GM10248 (cell line): ENCODE measurements around the gene GH1.
"Not testable (repeated sequence)": the region's sequence is repeated elsewhere in the genome, so short reads cannot be mapped to it uniquely, and the experiment has no call there.

Experiments
- CTCF ChIA-PET: fragments of 300-600 bp; sonication (Branson Sonifier 250); formaldehyde crosslinking; extraction: SDS; loops from one replicate; lab custom pipeline; 2021; ENCODE audit warnings: antibody characterized with exemption; lab: Yijun Ruan, JAX
- POLR2A ChIA-PET: fragments of 350-650 bp; sonication (Branson Sonifier 250); formaldehyde crosslinking; extraction: SDS; loops from one replicate; lab custom pipeline; 2020; ENCODE audit warnings: antibody characterized with exemption; lab: Yijun Ruan, JAX
- DNase-seq: peaks from one replicate; pipeline ENCODE4 v3.0.0; 2012; ENCODE audit errors: extremely low spot score
- TF ChIP-seq, protein P1 (sequence below): IDR thresholded peaks from 2 replicates; pipeline ENCODE4 v1.5.1; 2012; ENCODE audit warnings: mild to moderate bottlenecking, low read depth; ENCODE audit errors: extremely low read depth, missing control alignments, control extremely low read depth

Gene GH1

DNA sequence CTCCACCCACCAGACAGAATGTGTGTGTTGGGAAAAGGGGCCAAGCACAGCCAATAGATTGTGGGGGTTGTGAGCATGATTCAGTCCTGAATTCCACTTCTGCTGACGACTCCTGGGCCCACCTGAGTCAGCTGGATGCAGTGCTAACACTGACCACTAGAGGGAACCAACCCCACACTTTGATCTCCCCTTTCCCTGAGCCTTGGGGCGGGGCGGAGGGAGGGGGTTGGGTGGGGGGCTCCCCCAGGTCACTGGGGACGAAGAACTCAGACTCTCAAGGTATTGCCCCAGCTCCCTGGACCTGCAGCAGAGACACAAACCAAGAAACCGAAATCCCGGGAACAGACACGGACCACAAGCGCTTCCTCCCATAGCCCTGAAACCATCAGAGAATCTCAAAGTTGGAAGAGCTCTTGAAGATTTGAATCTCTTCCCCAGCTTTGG is 7.0 kb downstream of the GH1 start:
- peak; percentile 76 for DNase-seq
- CTCF ChIA-PET = interaction anchor here (0.8 to 12.9 kb wide), 28 partner anchors 8 to 222 kb away, joined by 3 to 207 read pairs (median 6); partner anchors contain the start of genes CD79B and ICAM2
- POLR2A ChIA-PET = interaction anchor here (0.6 kb wide), 1 partner anchor 231 kb away, joined by 3 read pairs; no protein-coding TSS in a partner anchor
- TF ChIP-seq, protein P1, sequence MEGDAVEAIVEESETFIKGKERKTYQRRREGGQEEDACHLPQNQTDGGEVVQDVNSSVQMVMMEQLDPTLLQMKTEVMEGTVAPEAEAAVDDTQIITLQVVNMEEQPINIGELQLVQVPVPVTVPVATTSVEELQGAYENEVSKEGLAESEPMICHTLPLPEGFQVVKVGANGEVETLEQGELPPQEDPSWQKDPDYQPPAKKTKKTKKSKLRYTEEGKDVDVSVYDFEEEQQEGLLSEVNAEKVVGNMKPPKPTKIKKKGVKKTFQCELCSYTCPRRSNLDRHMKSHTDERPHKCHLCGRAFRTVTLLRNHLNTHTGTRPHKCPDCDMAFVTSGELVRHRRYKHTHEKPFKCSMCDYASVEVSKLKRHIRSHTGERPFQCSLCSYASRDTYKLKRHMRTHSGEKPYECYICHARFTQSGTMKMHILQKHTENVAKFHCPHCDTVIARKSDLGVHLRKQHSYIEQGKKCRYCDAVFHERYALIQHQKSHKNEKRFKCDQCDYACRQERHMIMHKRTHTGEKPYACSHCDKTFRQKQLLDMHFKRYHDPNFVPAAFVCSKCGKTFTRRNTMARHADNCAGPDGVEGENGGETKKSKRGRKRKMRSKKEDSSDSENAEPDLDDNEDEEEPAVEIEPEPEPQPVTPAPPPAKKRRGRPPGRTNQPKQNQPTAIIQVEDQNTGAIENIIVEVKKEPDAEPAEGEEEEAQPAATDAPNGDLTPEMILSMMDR = peak; percentile 79

DNA sequence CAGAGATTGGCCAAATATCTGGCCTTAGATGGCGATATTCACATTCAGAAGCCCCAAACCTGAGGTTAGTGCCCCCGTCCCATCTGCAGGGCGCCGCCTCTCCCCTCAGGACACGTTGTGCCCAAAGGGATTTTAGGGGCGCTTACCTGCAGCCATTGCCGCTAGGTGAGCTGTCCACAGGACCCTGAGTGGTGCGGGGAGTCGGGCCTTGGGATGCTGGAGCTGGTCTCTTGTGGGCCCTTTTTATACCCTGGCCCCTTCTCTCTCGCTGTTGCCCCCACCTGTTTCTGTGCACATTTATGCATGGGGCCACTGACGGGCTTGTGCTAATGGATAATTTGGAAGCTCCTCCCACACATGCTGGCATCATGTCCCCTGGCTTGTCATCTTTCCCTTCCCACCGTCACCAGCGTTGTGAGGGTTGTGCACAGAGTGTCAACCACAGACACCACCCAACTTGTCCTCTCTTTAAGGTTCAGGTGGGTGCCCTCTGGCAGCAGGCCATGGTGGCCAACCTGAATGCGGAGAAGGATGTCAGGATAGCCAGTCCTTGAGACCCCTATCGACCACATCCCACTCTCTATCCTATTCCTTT is 7.5 kb downstream of the GH1 start, which contains the start of gene CSHL1:
Gene CSHL1, minus strand, starts transcription at position 218 of the 595 bp plus-strand sequence. Its CDS starts 62 bp downstream, at position 156.
- ChIA-PET CTCF (interaction anchor here (0.8 to 12.9 kb wide), 23 partner anchors 9 to 222 kb away, joined by 3 to 207 read pairs (median 6); partner anchors contain the start of genes CD79B and ICAM2), POLR2A (interaction anchor here (0.6 kb wide), 1 partner anchor 231 kb away, joined by 3 read pairs; no protein-coding TSS in a partner anchor)
- no peak for DNase-seq
- TF ChIP-seq, protein P1 = no peak

DNA sequence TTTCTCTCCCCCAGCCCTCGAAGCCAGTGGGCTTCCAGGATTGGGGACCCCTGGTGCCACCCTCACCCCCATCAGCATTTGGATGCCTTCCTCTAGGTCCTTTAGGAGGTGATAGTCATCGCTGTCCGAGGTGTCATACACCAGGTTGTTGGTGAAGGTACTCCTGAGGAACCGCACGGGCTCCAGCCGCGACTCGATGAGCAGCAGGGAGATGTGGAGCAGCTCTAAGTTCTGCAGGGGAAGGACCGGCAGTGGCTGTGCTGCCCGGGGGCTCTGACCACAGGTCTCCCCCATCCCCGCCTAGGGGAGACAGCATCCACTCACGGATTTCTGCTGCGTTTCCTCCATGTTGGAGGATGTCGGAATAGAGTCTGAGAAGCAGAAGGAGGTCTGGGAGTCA is 8.5 kb downstream of the GH1 start:
- ChIA-PET CTCF (interaction anchor here (0.7 to 12.9 kb wide), 16 partner anchors 8 to 223 kb away, joined by 3 to 207 read pairs (median 6); partner anchors contain the start of gene ICAM2), POLR2A (no interaction called here)
- no peak for DNase-seq
- TF ChIP-seq, protein P1 = no peak

DNA sequence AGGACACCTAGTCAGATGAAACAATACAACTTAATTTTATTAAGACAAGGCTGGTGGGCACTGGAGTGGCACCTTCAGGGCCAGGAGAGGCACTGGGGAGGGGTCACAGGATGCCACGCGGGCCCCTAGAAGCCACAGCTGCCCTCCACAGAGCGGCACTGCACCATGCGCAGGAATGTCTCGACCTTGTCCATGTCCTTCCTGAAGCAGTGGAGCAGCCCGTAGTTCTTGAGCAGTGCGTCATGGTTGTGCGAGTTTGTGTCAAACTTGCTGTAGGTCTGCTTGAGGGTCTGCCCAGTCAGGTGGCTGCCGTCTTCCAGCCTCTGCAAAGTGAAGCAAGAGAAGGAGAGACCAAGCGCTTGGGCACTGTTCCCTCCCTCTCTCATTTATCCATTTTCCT is 9.1 kb downstream of the GH1 start:
- CTCF ChIA-PET = interaction anchor here (1.6 to 4.7 kb wide), 2 partner anchors 8 to 40 kb away, joined by 3 to 35 read pairs; no protein-coding TSS in a partner anchor
- DNase-seq, POLR2A ChIA-PET: not testable (repeated sequence)

DNA sequence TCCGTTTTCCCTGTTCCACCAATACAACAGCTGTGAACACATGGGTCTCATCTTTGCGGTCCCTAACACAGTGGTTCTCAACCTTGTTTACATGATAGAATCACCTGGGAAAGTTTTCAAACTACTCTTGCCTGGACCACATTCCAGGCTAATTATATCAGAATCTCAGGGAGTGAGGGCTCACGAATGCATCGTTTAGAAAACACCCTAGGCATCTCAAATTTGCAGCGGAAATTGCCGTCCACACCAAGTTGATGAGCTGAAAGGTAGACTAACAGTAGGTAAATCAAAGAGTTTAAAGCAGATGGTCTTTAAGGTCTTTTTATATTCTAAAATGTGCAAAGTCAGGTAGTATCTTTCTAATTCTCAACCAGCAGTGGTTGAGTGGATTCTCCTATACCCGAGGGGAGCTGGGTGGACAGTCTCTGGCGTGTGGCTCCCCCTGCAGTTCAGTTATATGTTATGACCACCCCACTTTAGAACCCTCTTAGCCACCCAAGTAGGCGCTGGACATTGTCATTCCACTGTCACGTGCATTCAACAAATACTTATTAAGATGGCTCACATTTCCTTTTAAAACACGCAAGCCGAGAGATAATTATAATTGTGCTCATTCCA is 11.4 kb downstream of the GH1 start:
- CTCF ChIA-PET = interaction anchor here (1.3 to 1.4 kb wide), 2 partner anchors 39 to 226 kb away, joined by 4 to 6 read pairs; no protein-coding TSS in a partner anchor
- POLR2A ChIA-PET, DNase-seq: not testable (repeated sequence)

DNA sequence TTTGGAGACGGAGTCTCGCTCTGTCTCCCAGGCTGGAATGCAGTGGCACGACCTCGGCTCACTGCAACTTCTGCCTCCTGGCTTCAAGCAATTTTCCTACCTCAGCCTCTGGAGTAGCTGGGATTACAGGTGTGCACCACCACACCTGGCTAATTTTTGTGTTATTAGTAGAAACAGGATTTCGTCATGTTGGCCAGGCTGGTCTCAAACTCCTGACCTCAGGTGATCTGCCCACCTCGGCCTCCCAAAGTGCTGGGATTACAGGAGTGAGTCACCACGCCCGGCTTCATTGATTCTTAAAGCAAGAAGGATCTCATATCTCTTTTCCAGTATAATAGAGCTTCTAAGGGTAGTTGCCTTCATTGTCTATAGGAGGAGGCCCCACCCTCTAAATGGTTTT is 13.8 kb downstream of the GH1 start:
- POLR2A ChIA-PET = not testable (repeated sequence)

DNA sequence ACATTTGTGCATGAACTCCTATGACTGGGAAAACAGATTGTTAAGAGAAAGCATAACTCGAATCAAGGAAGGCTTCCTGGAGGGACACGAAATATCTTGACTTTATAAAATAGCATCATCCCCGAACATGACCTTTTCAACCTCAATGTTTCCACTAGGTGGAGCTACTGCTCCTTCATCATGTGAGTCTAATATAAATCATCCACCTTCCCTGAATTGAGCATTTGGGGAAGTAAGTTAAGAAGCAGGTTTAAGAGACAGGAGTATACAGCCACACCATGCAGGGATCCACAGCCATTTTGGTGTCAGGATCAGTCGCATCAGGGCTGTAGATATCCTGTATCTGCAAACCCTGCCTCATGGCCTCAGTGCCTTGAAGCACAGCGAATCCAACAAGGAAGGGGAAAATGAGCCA is 14.8 kb downstream of the GH1 start:
- DNase-seq, POLR2A ChIA-PET: not testable (repeated sequence)
- CTCF ChIA-PET = interaction anchor here (0.8 to 6.8 kb wide), 14 partner anchors 9 to 227 kb away, joined by 3 to 51 read pairs (median 7); partner anchors contain the start of gene GH1
- TF ChIP-seq, protein P1 = peak; percentile 7

More for the DNA sequence above, 13.8 kb downstream of the GH1 start:
- CTCF ChIA-PET = interaction anchor here (0.9 to 6.8 kb wide), 19 partner anchors 8 to 377 kb away, joined by 3 to 51 read pairs (median 5); partner anchors contain the start of genes CD79B and GH1
- not testable (repeated sequence) for DNase-seq

DNA sequence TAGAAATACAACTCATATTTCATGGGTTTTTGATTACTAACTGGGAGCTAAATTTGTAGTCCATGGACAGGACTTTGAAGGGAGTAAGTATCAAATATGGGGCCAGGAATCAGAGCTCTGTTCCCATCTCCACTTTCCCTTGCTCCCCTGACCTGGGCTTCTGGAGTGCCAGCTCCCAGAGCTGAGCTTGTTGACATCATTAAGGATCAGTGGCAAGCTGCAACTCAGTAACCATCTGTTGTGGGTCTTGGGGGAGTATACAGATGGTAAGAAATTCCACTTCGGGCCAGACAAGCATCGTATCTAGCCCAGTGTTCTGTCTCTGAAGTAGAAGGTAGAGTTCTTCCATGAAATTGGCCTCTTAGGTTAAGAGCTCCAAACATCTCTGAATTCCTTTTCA is 16.7 kb downstream of the GH1 start:
- DNase-seq, POLR2A ChIA-PET: not testable (repeated sequence)
- CTCF ChIA-PET = interaction anchor here (0.7 to 6.8 kb wide), 9 partner anchors 8 to 516 kb away, joined by 3 to 51 read pairs (median 4); partner anchors contain the start of genes CSHL1 and GH1

DNA sequence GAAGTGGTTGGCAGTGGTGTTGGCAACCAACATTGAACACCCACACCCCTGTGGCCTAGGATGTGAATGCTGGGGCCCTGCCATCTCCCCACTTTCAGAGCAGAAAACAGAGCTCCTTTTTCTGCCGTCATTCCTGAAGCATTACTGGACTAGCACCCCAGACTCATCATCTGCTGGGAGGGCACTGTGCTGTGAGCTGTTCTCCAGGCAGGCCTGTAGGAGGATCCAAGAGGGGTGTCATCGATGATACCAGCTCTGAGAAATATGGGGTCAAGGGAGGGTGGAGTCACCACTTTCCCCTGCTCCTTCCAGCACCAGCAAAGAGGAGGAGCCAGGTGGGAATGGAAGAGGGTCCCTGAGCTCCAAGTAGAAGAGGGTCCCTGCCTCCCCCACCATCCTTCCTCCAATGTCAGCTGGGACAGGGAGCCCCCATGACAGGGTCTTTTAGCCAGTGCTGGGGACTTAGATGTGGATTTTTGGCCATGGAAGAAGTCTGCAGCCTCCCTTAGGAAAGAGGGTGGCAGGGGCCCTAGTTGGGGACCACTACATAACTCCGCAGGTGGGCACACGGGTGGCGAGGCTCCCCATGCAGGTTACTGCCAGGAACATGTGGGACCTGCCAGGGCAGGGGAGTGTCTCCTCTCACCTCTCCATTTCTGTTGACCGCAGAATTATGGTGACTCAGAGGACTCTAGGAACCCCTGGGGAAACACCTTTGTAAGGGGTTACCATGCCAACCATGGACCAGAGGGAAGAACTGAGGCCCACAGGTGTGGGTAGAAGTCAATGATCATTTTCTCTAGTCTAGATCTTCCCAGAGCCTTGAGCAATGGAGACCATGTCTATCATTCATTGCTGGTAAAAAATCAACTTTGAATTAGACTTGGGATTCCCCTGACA is 19.5 kb downstream of the GH1 start:
- DNase-seq, POLR2A ChIA-PET: not testable (repeated sequence)
- CTCF ChIA-PET = interaction anchor here (1.1 to 2.5 kb wide), 6 partner anchors 10 to 47 kb away, joined by 4 to 10 read pairs (median 6); no protein-coding TSS in a partner anchor

DNA sequence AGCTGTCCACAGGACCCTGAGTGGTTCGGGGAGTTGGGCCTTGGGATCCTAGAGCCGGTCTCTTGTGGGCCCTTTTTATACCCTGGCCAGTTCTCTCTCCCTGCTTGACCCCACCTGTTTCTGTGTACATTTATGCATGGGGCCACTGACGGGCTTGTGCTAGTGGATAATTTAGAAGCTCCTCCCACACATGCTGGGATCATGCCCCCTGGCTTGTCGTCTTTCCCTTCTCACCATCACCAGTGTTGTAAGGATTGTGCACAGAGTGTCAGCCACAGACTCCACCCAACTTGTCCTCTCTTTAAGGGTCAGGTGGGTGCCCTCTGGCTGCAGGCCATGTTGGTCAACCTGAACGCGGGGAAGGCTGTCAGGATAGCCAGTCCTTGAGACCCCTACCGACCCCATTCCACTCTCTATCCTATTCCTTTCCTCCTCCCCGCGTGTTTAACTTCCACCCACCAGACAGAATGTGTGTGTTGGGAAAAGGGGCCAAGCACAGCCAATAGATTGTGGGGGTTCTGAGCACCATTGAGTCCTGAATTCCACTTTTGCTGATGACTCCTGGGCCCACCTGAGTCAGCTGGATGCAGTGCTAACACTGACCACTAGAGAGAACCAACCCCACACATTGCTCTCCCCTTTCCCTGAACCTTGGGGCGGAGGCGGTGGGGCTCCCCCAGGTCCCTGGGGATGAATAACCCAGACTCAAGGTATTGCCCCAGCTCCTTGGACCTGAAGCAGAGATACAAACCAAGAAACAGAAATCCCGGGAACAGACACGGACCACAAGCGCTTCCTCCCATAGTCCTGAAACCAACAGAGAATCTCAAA is 21.9 kb downstream of the GH1 start, which contains the start of gene CSH1:
Gene CSH1, minus strand, starts transcription at position 51 of the 831 bp plus-strand sequence. CDS start 63 bp downstream, outside the sequence.
- CTCF ChIA-PET = interaction anchor here (0.7 to 2.5 kb wide), 2 partner anchors 16 to 50 kb away, joined by 6 to 10 read pairs; no protein-coding TSS in a partner anchor
- POLR2A ChIA-PET, DNase-seq: not testable (repeated sequence)
